Activated CD8-positive, alpha-beta memory T cell treated with anti-CD3 and anti-CD28 coated beads, Interleukin-2, amount 50 U/mL, for 24 hours (primary cell): ENCODE results near the gene SPSB3.
"Not testable (repeated sequence)": the region's sequence is repeated elsewhere in the genome, so short reads cannot be mapped to it uniquely, and the experiment has no call there.

Experiments used
- DNase-seq: peaks from one replicate; pipeline ENCODE4 v3.0.0-alpha.2; 2020; ENCODE audit errors: extremely low read depth

The SPSB3 gene

GRCh38 chr16:1741553-1742165 lies 40.7 kb downstream of the SPSB3 start:
- DNase-seq: no peak

- DNase-seq: no peak
Measured at GRCh38 chr16:1740781-1741490, 41.4 kb downstream of the SPSB3 start.

GRCh38 chr16:1740234-1740633 lies 42.1 kb downstream of the SPSB3 start:
- no peak for DNase-seq

GRCh38 chr16:1734816-1735215 lies 47.6 kb downstream of the SPSB3 start:
- no peak for DNase-seq

GRCh38 chr16:1734123-1734522 lies 48.2 kb downstream of the SPSB3 start:
- no peak for DNase-seq

- not testable (repeated sequence) for DNase-seq
Measured at GRCh38 chr16:1732551-1732987, 49.8 kb downstream of the SPSB3 start.

GRCh38 chr16:1732071-1732470 lies 50.3 kb downstream of the SPSB3 start:
- DNase-seq: no peak

GRCh38 chr16:1731603-1732002 lies 50.8 kb downstream of the SPSB3 start:
- no peak for DNase-seq

- DNase-seq: no peak
Measured at GRCh38 chr16:1731073-1731472, 51.3 kb downstream of the SPSB3 start.

GRCh38 chr16:1729445-1729844 lies 52.9 kb downstream of the SPSB3 start:
- no peak for DNase-seq

- DNase-seq: no peak
Measured at GRCh38 chr16:1729026-1729425, 53.3 kb downstream of the SPSB3 start.

GRCh38 chr16:1727651-1728624 lies 54.4 kb downstream of the SPSB3 start:
- DNase-seq: no peak
